NT2/D1 (cell line): ENCODE measurements around the gene RNF13.

Source experiments
- SUZ12 ChIP-seq: IDR thresholded peaks from 2 replicates; pipeline ENCODE4 v1.6.1; 2011; ENCODE audit not compliant: insufficient read length, insufficient read depth; ENCODE audit errors: extremely low read depth
- YY1 ChIP-seq: IDR thresholded peaks from 2 replicates; pipeline ENCODE4 v1.6.1; 2011; ENCODE audit not compliant: insufficient read length, insufficient read depth

GRCh38 chr3:149820183-149820582 lies 7.2 kb downstream of the RNF13 start:
- TF ChIP-seq SUZ12 = no peak
- TF ChIP-seq YY1 = no peak
